IPS DF 6.9 (cell line): ENCODE data around the gene CYTH2.
A peak's percentile ranks its signal among the peaks of the same experiment; 100 is the strongest.

Experiments used
- DNase-seq: peaks from one replicate; pipeline ENCODE4 v3.0.0-alpha.2; 2013; ENCODE audit warnings: low read depth, low spot score
- H3K27ac ChIP-seq: one replicate; pipeline ENCODE4 v1.5.1; 2013; ENCODE audit warnings: low read length, control low read depth
- H3K27me3 ChIP-seq: 2 replicates; pipeline ENCODE4 v1.6.1; 2013; ENCODE audit warnings: mild to moderate bottlenecking, low read length; ENCODE audit not compliant: control insufficient read depth, insufficient read depth
- H3K36me3 ChIP-seq: 2 replicates; pipeline ENCODE4 v1.6.1; 2013; ENCODE audit warnings: low read length; ENCODE audit not compliant: control insufficient read depth, insufficient read depth
- H3K4me1 ChIP-seq: 2 replicates; pipeline ENCODE4 v1.6.1; 2013; ENCODE audit warnings: low read length; ENCODE audit not compliant: control insufficient read depth, insufficient read depth
- H3K4me3 ChIP-seq: 2 replicates; pipeline ENCODE4 v1.5.1; 2013; ENCODE audit warnings: mild to moderate bottlenecking, low read length
- H3K9me3 ChIP-seq: 2 replicates; pipeline ENCODE4 v1.6.1; 2013; ENCODE audit warnings: low read length, inconsistent platforms; ENCODE audit not compliant: control insufficient read depth, insufficient read depth
- WGBS: extraction: QIAGEN DNeasy Blood & Tissue Kit; methylation state at CpG from one replicate; pipeline ENCODE4 v1.1.7; 2013; ENCODE audit warnings: mixed read lengths, missing lambda C conversion rate; ENCODE audit not compliant: insufficient read length, insufficient coverage; 5-methylcytosine and 5-hydroxymethylcytosine counted together

The CYTH2 gene

GRCh38 chr19:48477067-48477685 lies 8.0 kb downstream of the CYTH2 start:
- no CpG with 5 or more reads among the region's 10 CpGs for WGBS
- Histone ChIP-seq H3K36me3 (peaks cover 39% of the 10 kb centered on the region), H3K4me3 (no peak overlapping the region)

GRCh38 chr19:48477698-48478338 lies 8.6 kb downstream of the CYTH2 start:
- H3K27me3 ChIP-seq = no peaks in the 10 kb centered on the region
- no peak for DNase-seq
- H3K4me3 ChIP-seq = no peak overlapping the region
- H3K27ac ChIP-seq = no peak overlapping the region
- peaks cover 33% of the 10 kb centered on the region for H3K36me3 ChIP-seq
- no peaks in the 10 kb centered on the region for H3K9me3 ChIP-seq
- peaks cover 2% of the 10 kb centered on the region; the same call in 1 of the 2 replicates for H3K4me1 ChIP-seq
- WGBS = no CpG with 5 or more reads among the region's 22 CpGs

More at GRCh38 chr19:48477067-48477685, 8.0 kb downstream of the CYTH2 start:
- H3K4me1 ChIP-seq = peaks cover 2% of the 10 kb centered on the region; the same call in 1 of the 2 replicates
- H3K27ac ChIP-seq = no peak overlapping the region
- no peaks in the 10 kb centered on the region for H3K9me3 ChIP-seq
- H3K27me3 ChIP-seq = no peaks in the 10 kb centered on the region
- DNase-seq = no peak

GRCh38 chr19:48478339-48479256 lies 9.4 kb downstream of the CYTH2 start:
- WGBS = no CpG with 5 or more reads among the region's 29 CpGs
- H3K4me1 ChIP-seq = peaks cover 2% of the 10 kb centered on the region; the same call in 1 of the 2 replicates
- H3K27ac ChIP-seq = no peak overlapping the region
- DNase-seq = no peak
- H3K9me3 ChIP-seq = no peaks in the 10 kb centered on the region
- H3K36me3 ChIP-seq = peaks cover 25% of the 10 kb centered on the region
- no peaks in the 10 kb centered on the region for H3K27me3 ChIP-seq
- H3K4me3 ChIP-seq = no peak overlapping the region

- no peak for DNase-seq
- H3K4me3 ChIP-seq = no peak overlapping the region
- no peaks in the 10 kb centered on the region for H3K9me3 ChIP-seq
- H3K27ac ChIP-seq = no peak overlapping the region
- WGBS = no CpG with 5 or more reads among the region's 7 CpGs
- peaks cover 18% of the 10 kb centered on the region for H3K36me3 ChIP-seq
- H3K27me3 ChIP-seq = no peaks in the 10 kb centered on the region
- peaks cover 2% of the 10 kb centered on the region; the same call in 1 of the 2 replicates for H3K4me1 ChIP-seq
Observed at GRCh38 chr19:48479686-48480085, 10.5 kb downstream of the CYTH2 start.

GRCh38 chr19:48480183-48480557 lies 11.0 kb downstream of the CYTH2 start:
- Histone ChIP-seq H3K9me3 (no peaks in the 10 kb centered on the region), H3K36me3 (peaks cover 13% of the 10 kb centered on the region), H3K27me3 (no peaks in the 10 kb centered on the region), H3K4me3 (peak overlapping the region; percentile 61; the same call in 1 of the 2 replicates), H3K4me1 (peaks cover 2% of the 10 kb centered on the region; the same call in 1 of the 2 replicates), H3K27ac (no peak overlapping the region)
- no CpG with 5 or more reads among the region's 32 CpGs for WGBS
- DNase-seq = no peak

GRCh38 chr19:48480558-48481500 lies 11.7 kb downstream of the CYTH2 start:
- Histone ChIP-seq H3K4me3 (peak overlapping the region; percentile 61; the same call in 1 of the 2 replicates), H3K4me1 (peaks cover 2% of the 10 kb centered on the region; the same call in 1 of the 2 replicates), H3K27ac (no peak overlapping the region), H3K9me3 (no peaks in the 10 kb centered on the region), H3K27me3 (no peaks in the 10 kb centered on the region), H3K36me3 (peaks cover 7% of the 10 kb centered on the region)
- no CpG with 5 or more reads among the region's 52 CpGs for WGBS
- DNase-seq = no peak

GRCh38 chr19:48481846-48482639 lies 12.9 kb downstream of the CYTH2 start:
- no CpG with 5 or more reads among the region's 7 CpGs for WGBS
- H3K36me3 ChIP-seq = peaks cover 5% of the 10 kb centered on the region
- H3K27me3 ChIP-seq = no peaks in the 10 kb centered on the region
- H3K9me3 ChIP-seq = no peaks in the 10 kb centered on the region
- peaks cover 2% of the 10 kb centered on the region; the same call in 1 of the 2 replicates for H3K4me1 ChIP-seq
- no peak overlapping the region for H3K27ac ChIP-seq
- no peak for DNase-seq
- no peak overlapping the region for H3K4me3 ChIP-seq

GRCh38 chr19:48483301-48483700 lies 14.1 kb downstream of the CYTH2 start:
- Histone ChIP-seq H3K4me1 (peaks cover 2% of the 10 kb centered on the region; the same call in 1 of the 2 replicates), H3K27ac (no peak overlapping the region), H3K27me3 (no peaks in the 10 kb centered on the region), H3K36me3 (peaks cover 5% of the 10 kb centered on the region; the same call in 1 of the 2 replicates), H3K9me3 (no peaks in the 10 kb centered on the region), H3K4me3 (no peak overlapping the region)
- no CpG with 5 or more reads among the region's 3 CpGs for WGBS
- DNase-seq = no peak

GRCh38 chr19:48484247-48484893 lies 15.2 kb downstream of the CYTH2 start:
- H3K36me3 ChIP-seq = 0 out of 2 replicates have a peak, but pooled peaks cover 3% of the 10 kb centered on the region
- no peak for DNase-seq
- H3K27ac ChIP-seq = no peak overlapping the region
- no peak overlapping the region for H3K4me3 ChIP-seq
- H3K4me1 ChIP-seq = peaks cover 2% of the 10 kb centered on the region; the same call in 1 of the 2 replicates
- WGBS = no CpG with 5 or more reads among the region's 16 CpGs
- H3K9me3 ChIP-seq = no peaks in the 10 kb centered on the region
- H3K27me3 ChIP-seq = no peaks in the 10 kb centered on the region
